GM18861 (cell line): ENCODE results near the gene CSF1.

ENCODE experiments used
- ATAC-seq: cut with Tn5 transposase; IDR thresholded peaks from one replicate; pipeline ENCODE4 v1.9.1; 2021; ENCODE audit not compliant: unreplicated experiment

The CSF1 gene

GRCh38 chr1:109974191-109974590 lies 63.5 kb downstream of the CSF1 start:
- ATAC-seq = no peak

- no peak for ATAC-seq
These were observed 65.1 kb downstream of the CSF1 start for GRCh38 chr1:109975718-109976117.

GRCh38 chr1:109976762-109977161 lies 66.1 kb downstream of the CSF1 start:
- no peak for ATAC-seq

- ATAC-seq = no peak
These were observed 66.6 kb downstream of the CSF1 start for GRCh38 chr1:109977225-109977624.

- no peak for ATAC-seq
These were observed 67.2 kb downstream of the CSF1 start for GRCh38 chr1:109977657-109978378.

- ATAC-seq = no peak
These were observed 68.3 kb downstream of the CSF1 start for GRCh38 chr1:109978761-109979488.

- ATAC-seq = no peak
These were observed 68.9 kb downstream of the CSF1 start for GRCh38 chr1:109979489-109980091.
